GM18508 (cell line): ENCODE measurements around the gene ZKSCAN3.

Source experiments
- ATAC-seq: cut with Tn5 transposase; IDR thresholded peaks from one replicate; pipeline ENCODE4 v1.9.1; 2021; ENCODE audit warnings: moderate number of reproducible peaks; ENCODE audit not compliant: insufficient read depth, unreplicated experiment

ZKSCAN3 gene

GRCh38 chr6:28413681-28414080, 63.9 kb downstream of the ZKSCAN3 start:
- ATAC-seq: no peak
